Forelimb muscle (tissue), 1 donor: ENCODE data around the gene TIMP2. TPM values are rescaled to one million over a fixed set of nuclear protein-coding genes. Genes with fewer than 3 reads are reported as not detected.
"Not testable (repeated sequence)": the region's sequence is repeated elsewhere in the genome, so short reads cannot be mapped to it uniquely, and the experiment has no call there.

Experiments used
- DNase-seq: peaks from one replicate; pipeline ENCODE4 v3.0.0-alpha.2; 2013; ENCODE audit warnings: low read depth
- polyA plus RNA-seq: library from polyadenylated mRNA; unstranded; fragments of 120-200 nt; gene quantifications from one replicate; pipeline ENCODE4 v1.2.1, GENCODE V29; 2013; ENCODE audit not compliant: insufficient read length

TIMP2 gene, protein sequence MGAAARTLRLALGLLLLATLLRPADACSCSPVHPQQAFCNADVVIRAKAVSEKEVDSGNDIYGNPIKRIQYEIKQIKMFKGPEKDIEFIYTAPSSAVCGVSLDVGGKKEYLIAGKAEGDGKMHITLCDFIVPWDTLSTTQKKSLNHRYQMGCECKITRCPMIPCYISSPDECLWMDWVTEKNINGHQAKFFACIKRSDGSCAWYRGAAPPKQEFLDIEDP
- 164 TPM for polyA plus RNA-seq

GRCh38 chr17:78925234-78925633, at the start of gene TIMP2:
Gene TIMP2, minus strand, starts transcription at chr17:78925387. Its CDS starts 299 bp downstream, at chr17:78925088.
- DNase-seq, result no peak

GRCh38 chr17:78973792-78974520, 48.8 kb upstream of the TIMP2 start:
- DNase-seq, result no peak

- no peak for DNase-seq
Measured at GRCh38 chr17:78973196-78973595, 48.0 kb upstream of the TIMP2 start.

DNA sequence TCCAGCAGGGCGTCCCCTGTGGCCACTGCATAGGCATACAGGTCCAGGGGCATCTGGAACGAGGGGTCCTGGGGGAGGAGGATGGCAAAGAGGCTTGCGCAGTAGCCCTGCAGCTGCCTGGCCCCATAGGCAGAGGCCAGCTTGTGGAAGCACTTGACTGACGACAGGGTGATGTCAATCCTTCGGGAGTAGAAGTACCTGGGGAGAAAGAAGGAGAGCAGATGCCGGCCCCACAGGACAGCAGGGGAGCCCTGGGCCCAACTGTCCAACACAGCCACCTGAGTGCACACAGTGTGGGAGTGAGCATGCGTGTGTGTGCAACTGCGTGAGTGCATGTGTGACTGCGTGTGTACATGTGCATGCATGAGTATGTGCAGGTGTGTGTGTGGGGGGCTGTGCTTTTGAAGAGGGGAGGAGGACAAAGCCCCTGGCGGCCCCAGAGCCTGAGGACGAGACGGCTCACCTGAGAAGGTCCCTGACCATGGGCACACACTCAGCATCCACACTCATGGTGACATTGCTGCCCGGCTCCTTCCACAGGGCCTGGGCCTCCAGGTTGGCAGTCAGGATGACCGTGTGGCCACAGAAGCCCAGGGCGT, 47.4 kb upstream of the TIMP2 start:
- DNase-seq, result no peak

DNA sequence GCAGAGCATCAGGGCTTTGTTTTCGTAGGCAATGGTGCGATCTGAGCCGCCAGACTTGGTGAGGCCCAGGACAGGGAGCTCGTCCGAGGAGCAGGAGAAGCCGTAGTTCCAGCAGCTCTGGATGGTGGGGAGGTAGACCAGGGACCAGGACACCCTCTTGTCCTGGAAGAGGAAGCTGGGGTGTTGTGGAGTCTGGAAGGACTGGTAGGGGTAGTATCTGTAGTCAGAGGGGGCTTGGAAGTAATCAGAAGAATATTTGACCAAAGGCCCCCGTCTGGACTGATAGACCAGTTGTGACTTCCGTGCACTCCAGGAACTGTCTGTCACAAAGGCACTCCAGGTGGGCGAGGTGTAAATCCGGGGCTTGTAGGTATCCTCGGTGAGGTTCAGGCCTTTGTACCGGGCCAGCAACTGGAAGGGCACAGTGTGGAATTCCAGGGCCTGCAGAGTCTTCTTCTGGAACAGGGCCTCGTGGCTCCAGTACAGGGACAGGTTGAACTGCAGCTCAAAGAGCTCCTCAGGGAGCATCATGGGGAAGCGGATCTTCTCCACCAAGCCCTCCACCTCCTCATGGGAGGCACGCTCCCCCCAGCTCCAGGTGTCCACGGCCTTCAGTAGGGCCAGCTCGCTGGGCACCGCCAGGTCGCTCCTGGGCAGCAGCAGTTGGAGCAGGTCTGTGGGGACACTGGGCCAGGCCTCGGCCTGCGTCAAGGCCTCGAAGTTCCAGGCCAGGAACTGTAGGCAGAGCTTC, 46.7 kb upstream of the TIMP2 start:
- no peak for DNase-seq

GRCh38 chr17:78970834-78971755, 45.9 kb upstream of the TIMP2 start:
- DNase-seq, result no peak

DNA sequence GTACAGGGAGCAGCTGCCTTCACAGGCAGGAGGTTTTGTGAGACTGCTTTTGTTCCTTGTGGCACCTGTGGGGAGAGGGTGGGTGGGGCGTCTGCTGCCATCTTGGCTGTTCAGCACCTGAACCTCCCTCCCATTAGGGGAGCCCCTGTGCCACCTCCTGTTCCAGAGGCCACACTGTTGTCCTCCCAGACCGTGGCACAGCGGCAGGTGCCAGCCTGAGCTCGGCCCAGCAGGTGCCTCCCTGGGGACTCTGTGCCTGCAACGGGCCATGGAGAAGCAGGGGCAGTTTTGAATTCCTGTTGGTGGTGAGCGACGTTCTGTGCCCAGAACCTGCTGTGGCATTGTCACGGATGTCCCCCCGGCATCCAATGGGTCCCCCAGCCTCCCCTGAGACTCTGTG, 44.7 kb upstream of the TIMP2 start:
- no peak for DNase-seq

DNA sequence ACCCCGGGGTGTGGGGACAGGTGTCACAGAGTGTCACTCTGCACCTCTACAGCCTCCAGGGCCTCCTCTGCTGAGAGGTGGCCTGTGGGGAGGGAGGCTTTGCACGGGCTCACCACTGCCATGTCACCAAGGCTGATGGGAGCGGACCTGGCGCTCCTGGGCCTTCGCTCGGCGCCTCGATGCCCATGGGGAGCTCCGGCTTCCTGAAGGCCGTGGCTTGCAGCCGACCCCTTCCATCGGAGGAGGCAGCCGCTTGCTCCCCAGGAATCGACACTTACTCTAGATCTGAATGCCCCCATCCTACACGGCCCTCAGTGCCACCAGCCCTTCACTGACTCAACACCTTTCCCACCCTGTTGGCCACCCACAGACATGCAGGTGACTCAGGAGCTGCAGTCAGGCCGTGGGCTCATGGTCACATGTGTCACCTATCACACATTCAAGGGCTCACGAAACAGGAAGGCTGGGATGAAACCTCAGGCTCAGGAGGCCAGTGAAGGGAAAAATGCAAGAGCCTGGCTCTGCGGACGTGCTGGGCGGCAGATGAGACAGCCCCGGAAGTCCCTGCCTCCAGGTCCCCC, 42.7 kb upstream of the TIMP2 start:
- no peak for DNase-seq

- no peak for DNase-seq
Measured at GRCh38 chr17:78966910-78967600, 41.9 kb upstream of the TIMP2 start.

- no peak for DNase-seq
Measured at GRCh38 chr17:78966123-78966813, 41.1 kb upstream of the TIMP2 start.

- no peak for DNase-seq
Measured at GRCh38 chr17:78965491-78965924, 40.3 kb upstream of the TIMP2 start.

DNA sequence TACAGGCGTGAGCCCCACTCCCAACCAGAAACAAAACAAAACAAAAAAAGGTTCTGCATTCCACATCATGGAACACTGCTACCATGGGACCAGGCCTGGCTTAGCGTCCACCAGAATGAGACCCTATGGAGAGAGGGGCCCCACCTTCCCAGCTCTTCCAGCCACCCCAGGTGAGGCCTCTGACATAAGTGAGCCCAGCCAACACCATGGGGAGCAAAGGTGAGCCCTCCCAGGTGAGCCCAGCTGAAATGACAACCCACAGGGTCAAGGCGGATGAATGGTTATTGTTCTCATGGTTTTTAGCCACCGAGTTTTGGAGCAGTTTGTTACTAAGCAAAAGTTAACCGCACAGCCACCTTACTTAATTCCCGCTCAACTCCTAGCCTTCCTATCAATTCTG, 38.2 kb upstream of the TIMP2 start:
- DNase-seq, result no peak

DNA sequence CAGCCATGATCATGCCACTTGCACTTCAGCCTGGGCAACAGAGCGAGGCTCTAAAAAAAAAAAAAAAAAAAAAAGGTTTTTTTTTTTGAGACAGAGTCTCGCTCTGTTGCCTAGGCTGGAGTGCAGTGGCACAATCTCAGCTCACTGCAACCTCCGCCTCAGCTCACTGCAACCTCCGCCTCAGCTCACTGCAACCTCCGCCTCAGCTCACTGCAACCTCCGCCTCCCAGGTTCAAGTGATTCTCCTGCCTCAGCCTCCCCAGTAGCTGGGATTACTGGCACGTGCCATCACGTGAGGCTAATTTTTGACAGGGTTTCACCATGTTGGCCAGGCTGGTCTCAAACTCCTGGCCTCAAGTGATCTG, 37.8 kb upstream of the TIMP2 start:
- DNase-seq, result not testable (repeated sequence)

DNA sequence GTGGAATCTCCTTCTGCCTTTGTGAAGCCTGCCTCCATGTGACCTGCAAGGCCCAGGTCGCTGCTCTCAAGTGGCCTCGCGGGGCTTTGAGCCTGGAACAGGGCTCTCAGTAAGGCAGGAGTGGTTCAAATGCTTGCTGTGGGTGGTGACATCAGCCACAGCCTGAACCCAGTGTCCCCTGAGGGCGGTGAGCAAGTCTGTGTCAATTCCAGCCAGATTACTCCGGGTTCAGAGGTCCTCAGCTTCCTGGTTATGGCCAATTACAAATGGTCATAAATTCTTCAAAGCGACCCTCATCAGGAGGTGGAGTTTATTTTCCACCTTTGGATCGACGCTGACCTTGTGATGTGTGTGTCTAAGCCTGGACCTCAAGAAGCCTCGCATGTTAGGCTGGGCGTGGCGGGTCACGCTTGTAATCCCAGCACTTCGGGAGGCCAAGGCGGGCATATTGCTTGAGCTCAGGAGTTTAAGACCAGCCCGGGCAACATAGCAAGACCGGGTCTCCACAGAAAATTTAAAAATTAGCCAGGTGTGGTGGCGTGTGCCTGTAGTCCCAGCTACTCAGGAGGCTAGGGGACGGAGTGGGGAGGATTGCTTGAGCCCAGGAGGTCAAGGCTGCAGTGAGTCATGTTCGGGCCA, 37.3 kb upstream of the TIMP2 start:
- no peak for DNase-seq

DNA sequence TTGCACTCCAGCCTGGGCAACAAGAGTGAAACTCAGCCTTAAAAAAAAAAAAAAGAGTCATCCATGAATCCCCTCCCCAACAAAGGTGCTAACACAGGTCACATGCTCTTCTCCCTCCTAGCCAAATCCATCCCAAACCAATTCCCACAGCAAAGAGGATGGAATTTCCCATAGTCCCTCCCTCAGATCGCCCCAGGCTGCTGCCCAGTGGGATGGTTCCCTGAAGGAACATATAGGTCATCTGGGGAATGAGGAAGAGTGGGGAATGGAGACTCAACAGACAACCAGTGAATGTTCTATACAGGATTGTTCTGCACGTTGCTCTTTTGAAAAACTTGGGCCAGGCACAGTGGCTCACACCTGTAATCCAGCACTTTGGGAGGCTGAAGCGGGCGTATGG, 36.4 kb upstream of the TIMP2 start:
- no peak for DNase-seq

DNA sequence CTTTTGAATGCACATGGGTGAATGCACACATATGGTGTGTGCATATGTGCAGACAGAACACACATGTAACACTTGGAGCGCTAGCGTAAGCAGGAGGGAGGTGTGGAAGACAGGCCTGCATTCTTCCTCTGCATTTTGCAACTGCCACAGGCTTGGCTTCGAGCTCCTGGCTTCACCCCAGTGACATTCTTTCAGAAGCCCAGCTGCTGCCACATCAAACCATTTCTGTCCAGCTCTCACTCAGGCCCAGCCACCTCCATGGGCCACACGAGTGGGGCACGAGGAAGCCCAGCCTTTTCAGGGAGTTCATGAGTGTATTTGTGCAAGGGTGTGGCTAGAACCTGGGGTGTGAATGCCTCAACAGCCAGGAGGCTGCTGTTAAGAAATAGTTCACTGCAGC, 35.7 kb upstream of the TIMP2 start:
- no peak for DNase-seq

- no peak for DNase-seq
Measured at GRCh38 chr17:78959803-78960202, 34.6 kb upstream of the TIMP2 start.

- DNase-seq, result no peak
Measured at GRCh38 chr17:78958641-78959127, 33.5 kb upstream of the TIMP2 start.

DNA sequence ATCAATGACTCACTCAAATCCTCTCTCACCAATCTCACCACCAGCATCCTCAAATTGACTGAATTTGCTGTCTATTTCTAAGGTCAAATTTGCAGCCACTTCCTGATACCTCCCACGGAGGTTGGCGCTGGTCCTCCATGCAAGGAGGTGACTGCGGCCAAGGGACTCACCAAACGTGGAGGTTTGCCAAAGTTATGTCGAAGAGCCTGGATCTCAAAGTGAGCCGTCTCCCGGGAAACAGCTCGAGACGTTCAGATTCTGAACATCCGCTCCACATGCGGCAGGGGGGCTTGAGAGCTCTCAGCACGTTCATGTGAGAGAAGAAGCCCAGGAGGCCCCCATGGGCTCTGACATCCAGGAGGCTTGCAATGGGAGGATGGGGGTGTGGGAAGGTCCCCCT, 31.9 kb upstream of the TIMP2 start:
- no peak for DNase-seq
